Smooth muscle cell (in vitro differentiated cells): ENCODE measurements around the gene RAPGEF1. TPM values are rescaled to one million over a fixed set of nuclear protein-coding genes. Genes with fewer than 3 reads are reported as not detected.

ENCODE experiments used
- DNase-seq: peaks from one replicate; lab custom pipeline; 2025; ENCODE audit not compliant: unreplicated experiment; lab: John Stamatoyannopoulos, UW
- H2AFZ ChIP-seq: fragments of 200-600 bp; sonication (generic); 2 replicates; pipeline ENCODE4 v1.6.0; 2016; ENCODE audit warnings: antibody characterized with exemption, low read depth, mild to moderate bottlenecking
- H3F3A ChIP-seq: fragments of 200-600 bp; sonication (generic); 2 replicates; pipeline ENCODE4 v1.6.0; 2017; ENCODE audit warnings: antibody characterized with exemption, low read depth
- H3K27ac ChIP-seq: fragments of 200-600 bp; sonication (generic); 2 replicates; pipeline ENCODE4 v1.5.1; 2016; ENCODE audit warnings: low read depth, mild to moderate bottlenecking
- H3K27me3 ChIP-seq: fragments of 200-600 bp; sonication (generic); 2 replicates; pipeline ENCODE4 v1.6.1; 2016; ENCODE audit warnings: low read depth, mild to moderate bottlenecking
- H3K36me3 ChIP-seq: fragments of 200-600 bp; sonication (generic); 2 replicates; pipeline ENCODE4 v1.5.1; 2016; ENCODE audit warnings: low read depth
- H3K4me1 ChIP-seq: fragments of 200-600 bp; sonication (generic); 2 replicates; pipeline ENCODE4 v1.5.1; 2016; ENCODE audit warnings: low read depth
- H3K4me2 ChIP-seq: fragments of 200-600 bp; sonication (generic); 2 replicates; pipeline ENCODE4 v1.6.0; 2016; ENCODE audit warnings: mild to moderate bottlenecking
- H3K4me3 ChIP-seq: fragments of 200-600 bp; sonication (generic); 2 replicates; pipeline ENCODE4 v1.5.1; 2016; ENCODE audit warnings: mild to moderate bottlenecking
- H3K79me2 ChIP-seq: fragments of 200-600 bp; sonication (generic); 2 replicates; pipeline ENCODE4 v1.6.0; 2016; ENCODE audit warnings: low read depth, mild to moderate bottlenecking
- H3K9ac ChIP-seq: fragments of 200-600 bp; sonication (generic); 2 replicates; pipeline ENCODE4 v1.6.0; 2016; ENCODE audit warnings: low read depth
- H3K9me3 ChIP-seq: fragments of 200-600 bp; sonication (generic); replicated peaks from 2 replicates; pipeline ENCODE4 v1.5.1; 2016; ENCODE audit warnings: low read depth
- H4K20me1 ChIP-seq: fragments of 200-600 bp; sonication (generic); 2 replicates; pipeline ENCODE4 v1.6.0; 2016; ENCODE audit warnings: low read depth
- WGBS: methylation state at CpG from one replicate; pipeline ENCODE4 v1.1.7; 2016; ENCODE audit warnings: low lambda C conversion rate; 5-methylcytosine and 5-hydroxymethylcytosine counted together
- polyA plus RNA-seq: library from polyadenylated mRNA; unstranded; fragments of >200 nt; fragmentation: Nextera tagmentation; extraction: Ambion mirVana; gene quantifications from 2 replicates; pipeline ENCODE4 v1.2.1, GENCODE V29; 2016
- total RNA-seq: library from RNA; depleted of rRNA; stranded (reverse); fragments of >200 nt; gene quantifications from 2 replicates; pipeline ENCODE4 v1.2.3, GENCODE V29; 2014
- TF ChIP-seq, protein P1 (sequence below): fragments of 200-600 bp; sonication (generic); IDR thresholded peaks from 2 replicates; pipeline ENCODE4 v1.5.1; 2017; ENCODE audit warnings: borderline replicate concordance, mild to moderate bottlenecking, antibody characterized with exemption; ENCODE audit not compliant: insufficient read depth, poor library complexity, severe bottlenecking

The RAPGEF1 gene
- total and polyA plus RNA-seq, 2 experiments from 2014 or later = 16.4 to 17.8 TPM

DNA sequence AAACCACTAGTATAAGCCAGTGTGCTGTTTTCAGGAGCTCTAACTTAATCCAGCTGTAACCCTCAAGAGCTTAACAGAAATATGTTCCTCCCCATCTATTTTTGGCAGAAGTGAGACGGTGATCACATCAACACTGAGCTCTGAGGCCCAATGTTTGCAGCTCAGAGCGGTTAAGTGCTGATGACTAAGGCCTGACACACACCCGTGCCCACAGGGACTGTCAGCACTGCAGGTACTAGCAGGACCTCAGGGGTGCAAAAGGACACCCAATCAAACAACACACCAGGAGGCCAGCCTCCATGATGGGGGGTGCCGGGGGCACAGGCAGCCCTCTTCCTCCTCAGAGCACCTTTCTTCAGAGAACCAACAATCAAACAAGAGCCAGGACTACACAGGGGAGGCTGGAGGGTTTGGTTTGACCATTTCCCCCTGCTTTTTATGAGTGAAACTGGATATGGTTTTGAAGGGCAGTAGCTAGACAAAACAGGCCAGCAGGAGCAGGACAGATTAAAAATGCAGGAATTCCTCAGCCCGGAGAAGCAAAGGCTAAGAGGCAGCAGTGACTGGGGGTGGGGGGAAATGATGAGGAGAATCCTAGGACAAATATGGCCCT, 61.3 kb downstream of the RAPGEF1 start:
- WGBS = 8% methylated on average over 5 of the region's 5 CpGs
- Histone ChIP-seq H3K27me3 (no peaks in the 10 kb centered on the region), H3F3A (peaks cover 14% of the 10 kb centered on the region), H3K36me3 (no peaks in the 10 kb centered on the region), H3K4me3 (no peak overlapping the region), H3K9ac (peak overlapping the region; percentile 45), H4K20me1 (peaks cover 85% of the 10 kb centered on the region), H3K9me3 (no peaks in the 10 kb centered on the region), H2AFZ (no peak overlapping the region), H3K4me2 (peak overlapping the region; percentile 66), H3K27ac (peak overlapping the region; percentile 88), H3K79me2 (peaks cover 21% of the 10 kb centered on the region), H3K4me1 (peaks cover 38% of the 10 kb centered on the region)
- TF ChIP-seq, protein P1, sequence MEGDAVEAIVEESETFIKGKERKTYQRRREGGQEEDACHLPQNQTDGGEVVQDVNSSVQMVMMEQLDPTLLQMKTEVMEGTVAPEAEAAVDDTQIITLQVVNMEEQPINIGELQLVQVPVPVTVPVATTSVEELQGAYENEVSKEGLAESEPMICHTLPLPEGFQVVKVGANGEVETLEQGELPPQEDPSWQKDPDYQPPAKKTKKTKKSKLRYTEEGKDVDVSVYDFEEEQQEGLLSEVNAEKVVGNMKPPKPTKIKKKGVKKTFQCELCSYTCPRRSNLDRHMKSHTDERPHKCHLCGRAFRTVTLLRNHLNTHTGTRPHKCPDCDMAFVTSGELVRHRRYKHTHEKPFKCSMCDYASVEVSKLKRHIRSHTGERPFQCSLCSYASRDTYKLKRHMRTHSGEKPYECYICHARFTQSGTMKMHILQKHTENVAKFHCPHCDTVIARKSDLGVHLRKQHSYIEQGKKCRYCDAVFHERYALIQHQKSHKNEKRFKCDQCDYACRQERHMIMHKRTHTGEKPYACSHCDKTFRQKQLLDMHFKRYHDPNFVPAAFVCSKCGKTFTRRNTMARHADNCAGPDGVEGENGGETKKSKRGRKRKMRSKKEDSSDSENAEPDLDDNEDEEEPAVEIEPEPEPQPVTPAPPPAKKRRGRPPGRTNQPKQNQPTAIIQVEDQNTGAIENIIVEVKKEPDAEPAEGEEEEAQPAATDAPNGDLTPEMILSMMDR = no peak
- DNase-seq = no peak

DNA sequence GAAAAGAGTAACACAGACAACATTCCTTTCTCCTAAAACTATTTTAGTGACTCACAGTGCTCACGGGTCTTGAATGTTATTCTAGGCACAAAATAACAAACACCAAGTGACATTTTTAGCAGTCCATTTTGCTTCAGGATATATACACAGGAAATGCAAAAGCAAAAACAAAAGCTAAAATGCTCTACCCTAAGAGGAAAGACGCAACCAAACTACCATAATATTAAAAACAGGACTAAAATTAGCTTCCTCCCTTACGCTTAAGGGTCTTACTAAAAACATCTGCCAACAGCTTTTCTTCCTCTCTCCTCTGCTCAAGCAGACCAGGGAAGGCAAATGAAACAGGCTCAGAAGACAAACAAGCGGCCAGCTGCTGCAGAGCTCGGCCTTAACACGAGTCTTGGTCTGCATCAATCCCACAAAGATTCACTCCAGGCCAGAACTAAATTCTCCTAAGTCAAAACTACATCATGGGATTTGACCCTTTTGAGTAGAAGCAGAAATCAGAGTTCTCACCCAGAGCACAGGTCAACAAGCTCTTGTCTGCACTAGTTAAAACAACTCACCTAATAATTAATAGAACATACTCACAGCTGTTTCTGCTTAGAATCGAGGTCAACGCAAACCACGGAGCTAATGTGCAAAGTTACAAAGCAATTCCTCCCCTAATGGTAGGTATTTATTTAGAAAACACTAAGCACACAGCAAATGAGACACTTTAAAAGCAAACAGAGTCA, 62.3 kb downstream of the RAPGEF1 start:
- Histone ChIP-seq H3K4me1 (peaks cover 38% of the 10 kb centered on the region), H3K79me2 (peaks cover 29% of the 10 kb centered on the region), H3K4me3 (no peak overlapping the region), H3K36me3 (no peaks in the 10 kb centered on the region), H4K20me1 (peaks cover 85% of the 10 kb centered on the region), H3K9ac (peak overlapping the region; percentile 45), H3K9me3 (no peaks in the 10 kb centered on the region), H3K27ac (peak overlapping the region; percentile 88), H3K27me3 (no peaks in the 10 kb centered on the region), H3F3A (peaks cover 14% of the 10 kb centered on the region), H3K4me2 (peak overlapping the region; percentile 66), H2AFZ (no peak overlapping the region)
- WGBS = 13% methylated on average over 9 of the region's 9 CpGs
- no peak for DNase-seq
- TF ChIP-seq, protein P1 = peak; percentile 18

- H3K27ac ChIP-seq = peak overlapping the region; percentile 88
- TF ChIP-seq, protein P1 = no peak
- peaks cover 14% of the 10 kb centered on the region for H3F3A ChIP-seq
- H2AFZ ChIP-seq = no peak overlapping the region
- 19% methylated on average over 4 of the region's 4 CpGs for WGBS
- peaks cover 35% of the 10 kb centered on the region for H3K4me1 ChIP-seq
- peak overlapping the region; percentile 66 for H3K4me2 ChIP-seq
- no peak overlapping the region for H3K9ac ChIP-seq
- H3K36me3 ChIP-seq = no peaks in the 10 kb centered on the region
- H3K9me3 ChIP-seq = no peaks in the 10 kb centered on the region
- no peak overlapping the region for H3K4me3 ChIP-seq
- no peaks in the 10 kb centered on the region for H3K27me3 ChIP-seq
- peaks cover 84% of the 10 kb centered on the region for H4K20me1 ChIP-seq
- no peak for DNase-seq
- H3K79me2 ChIP-seq = peaks cover 32% of the 10 kb centered on the region
Observed at GRCh38 chr9:131677049-131677443, 62.8 kb downstream of the RAPGEF1 start.
